Stimulated activated CD4-positive, alpha-beta T cell treated with anti-CD3 and anti-CD28 coated beads, Interleukin-4, amount 100 ng/mL, for 4 hours (primary cell): ENCODE results near the gene FAM50B.

Experiments
- DNase-seq, 2 experiments: peaks; one replicate each; pipeline ENCODE4 v3.0.0-alpha.2; 2020

FAM50B gene

GRCh38 chr6:3820563-3820962 lies 28.6 kb upstream of the FAM50B start:
- no peak for DNase-seq

DNA sequence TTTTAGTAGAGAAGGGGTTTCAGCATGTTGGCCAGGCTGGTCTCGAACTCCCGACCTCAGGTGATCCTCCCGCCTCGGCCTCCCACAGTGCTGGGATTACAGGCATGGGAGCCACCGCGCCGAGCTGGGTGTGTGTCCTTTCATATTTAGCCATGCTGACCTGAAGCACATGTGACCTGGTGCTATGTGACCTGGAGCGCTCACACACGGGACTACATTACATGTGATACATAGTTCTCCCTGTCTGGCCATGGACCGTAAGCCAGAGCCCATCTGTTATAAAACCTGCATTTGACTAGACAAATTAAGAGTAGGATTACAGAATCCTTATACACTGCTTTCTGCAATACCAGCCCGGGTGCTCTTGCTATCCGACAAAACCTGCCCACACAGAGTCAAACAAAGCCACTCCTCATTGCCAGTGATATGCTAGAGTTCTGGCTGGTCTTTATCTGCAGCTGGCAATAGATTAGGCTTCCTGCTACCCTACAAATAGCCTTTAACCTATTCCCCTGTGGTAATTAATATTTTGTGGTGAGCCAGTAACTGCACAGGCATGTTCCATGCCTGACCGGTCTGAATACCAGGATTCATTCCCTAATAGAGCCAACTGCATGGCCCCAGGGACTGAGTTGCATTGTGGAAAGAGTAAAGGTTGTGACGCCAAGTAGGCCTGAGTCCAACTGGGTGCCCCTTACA lies 26.3 kb upstream of the FAM50B start:
- DNase-seq: no peak

DNA sequence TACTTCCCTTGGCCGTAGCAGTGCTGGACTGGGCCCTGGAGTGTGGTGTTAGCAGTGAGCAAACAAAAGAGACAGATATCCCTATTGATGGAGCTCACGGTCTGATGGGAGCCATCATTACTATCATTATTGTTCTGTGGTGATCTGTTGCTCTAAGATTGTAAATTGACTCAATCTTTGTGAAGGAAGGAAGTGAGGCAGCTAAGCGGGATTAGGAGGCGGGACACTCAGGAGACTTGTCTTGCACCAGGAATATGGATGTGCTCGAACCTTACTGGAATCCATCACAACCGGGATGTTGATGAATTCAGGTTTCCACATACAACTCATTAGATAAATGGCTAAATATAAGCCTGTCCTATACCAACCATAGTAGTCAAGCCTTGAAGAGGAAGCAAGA lies 25.5 kb upstream of the FAM50B start:
- DNase-seq: no peak

DNA sequence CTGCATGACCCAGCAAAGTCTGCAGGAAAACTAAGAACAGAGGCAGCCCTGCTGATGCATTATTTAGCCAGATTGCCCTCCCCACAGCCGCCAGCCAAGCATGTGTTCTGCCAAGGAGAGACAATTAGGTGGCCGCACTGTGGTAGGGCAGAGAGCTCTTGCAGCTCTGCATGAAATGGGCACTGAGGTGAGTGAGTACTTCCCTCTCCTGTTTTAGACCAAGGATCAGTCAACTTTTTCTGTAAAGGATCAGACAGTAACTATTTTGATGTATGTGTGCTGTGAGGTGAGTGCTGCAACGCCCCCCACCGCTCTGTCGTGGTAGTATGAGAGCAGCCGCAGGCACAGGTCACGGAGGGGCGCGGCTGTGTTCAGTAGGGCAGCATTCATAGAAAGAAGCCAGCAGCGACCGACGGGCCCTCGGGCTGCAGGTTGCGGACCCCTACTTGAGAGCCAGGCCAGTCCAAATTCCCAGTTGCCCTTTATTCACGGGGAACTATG lies 23.8 kb upstream of the FAM50B start:
- DNase-seq: no peak

DNA sequence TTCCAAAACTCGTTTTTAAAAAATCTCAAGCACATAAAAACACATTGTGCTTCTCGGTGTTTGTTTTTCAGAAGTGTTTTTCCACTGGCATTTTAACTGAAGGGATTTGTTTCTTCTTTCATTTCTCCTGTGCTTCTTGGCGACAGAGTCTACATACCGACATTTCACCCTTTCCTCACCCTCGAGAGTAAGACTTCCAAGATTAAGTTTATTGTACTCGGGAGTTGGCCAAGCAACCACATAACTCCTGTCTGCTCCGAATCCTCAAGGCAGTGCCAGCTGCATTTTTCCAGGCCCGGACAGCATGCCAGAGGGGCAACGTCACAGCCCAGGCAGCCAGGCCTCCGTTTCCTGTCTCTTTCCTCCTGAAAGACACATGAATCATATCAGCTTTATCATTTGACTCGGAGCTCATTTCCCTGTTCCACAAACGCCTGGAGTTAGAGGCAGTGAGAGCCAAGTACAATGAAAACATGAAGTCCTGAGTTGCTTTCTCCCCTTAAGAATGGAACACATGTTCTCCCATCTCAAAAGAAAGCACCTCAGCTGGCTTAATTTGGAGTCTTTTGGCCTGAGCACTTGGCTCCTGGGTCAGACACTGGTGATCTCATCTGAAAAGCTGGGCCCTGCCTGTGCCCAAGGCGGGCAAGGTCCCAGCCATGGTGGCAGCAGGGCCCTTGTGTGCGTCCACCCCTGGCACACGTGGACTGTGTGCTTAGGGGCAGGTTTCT lies 23.2 kb upstream of the FAM50B start:
- no peak for DNase-seq

DNA sequence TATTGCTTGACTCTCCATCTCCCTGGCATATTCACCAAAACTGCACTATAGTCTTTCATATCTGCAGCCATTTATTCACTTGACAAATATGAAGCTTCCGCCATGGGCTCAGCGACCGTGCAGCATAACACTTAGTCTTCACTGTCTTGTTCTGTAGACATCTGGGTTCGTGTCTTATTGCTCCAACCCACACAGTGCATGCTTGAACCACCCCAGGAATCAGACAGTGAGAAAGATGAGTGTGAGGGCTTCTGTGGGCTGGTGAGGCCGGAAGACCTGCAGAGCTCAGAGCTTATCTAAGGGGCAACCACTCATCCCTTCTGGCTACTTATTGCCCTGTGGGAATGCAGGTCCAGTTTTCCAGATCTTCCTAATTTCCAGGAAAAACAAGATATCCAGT lies 19.9 kb upstream of the FAM50B start:
- DNase-seq: no peak

GRCh38 chr6:3830806-3831205 lies 18.4 kb upstream of the FAM50B start:
- no peak for DNase-seq

GRCh38 chr6:3831761-3832530 lies 17.2 kb upstream of the FAM50B start:
- DNase-seq: no peak

- no peak for DNase-seq
Observed at GRCh38 chr6:3835055-3835731, 14.0 kb upstream of the FAM50B start.

GRCh38 chr6:3835785-3836184 lies 13.4 kb upstream of the FAM50B start:
- DNase-seq: no peak

DNA sequence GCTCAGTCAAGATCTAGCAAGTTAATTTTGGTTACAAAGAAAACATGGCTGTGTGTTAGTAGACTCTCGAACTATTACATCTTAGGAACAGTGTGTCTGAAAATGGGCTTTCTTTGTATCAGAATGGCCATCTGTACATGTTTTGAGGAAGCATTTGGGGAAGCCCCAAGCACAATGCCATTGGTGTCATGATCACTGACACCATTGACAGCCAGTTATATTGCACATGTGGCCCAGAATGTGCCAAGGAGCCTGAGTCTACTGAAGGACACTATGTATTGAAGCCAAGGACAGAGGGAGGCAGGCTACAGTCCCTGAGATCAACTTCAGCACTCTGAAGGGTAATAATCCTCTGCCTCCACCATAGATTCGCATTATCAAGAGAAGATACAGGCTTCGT lies 12.6 kb upstream of the FAM50B start:
- DNase-seq: no peak

GRCh38 chr6:3837781-3838180 lies 11.4 kb upstream of the FAM50B start:
- no peak for DNase-seq

DNA sequence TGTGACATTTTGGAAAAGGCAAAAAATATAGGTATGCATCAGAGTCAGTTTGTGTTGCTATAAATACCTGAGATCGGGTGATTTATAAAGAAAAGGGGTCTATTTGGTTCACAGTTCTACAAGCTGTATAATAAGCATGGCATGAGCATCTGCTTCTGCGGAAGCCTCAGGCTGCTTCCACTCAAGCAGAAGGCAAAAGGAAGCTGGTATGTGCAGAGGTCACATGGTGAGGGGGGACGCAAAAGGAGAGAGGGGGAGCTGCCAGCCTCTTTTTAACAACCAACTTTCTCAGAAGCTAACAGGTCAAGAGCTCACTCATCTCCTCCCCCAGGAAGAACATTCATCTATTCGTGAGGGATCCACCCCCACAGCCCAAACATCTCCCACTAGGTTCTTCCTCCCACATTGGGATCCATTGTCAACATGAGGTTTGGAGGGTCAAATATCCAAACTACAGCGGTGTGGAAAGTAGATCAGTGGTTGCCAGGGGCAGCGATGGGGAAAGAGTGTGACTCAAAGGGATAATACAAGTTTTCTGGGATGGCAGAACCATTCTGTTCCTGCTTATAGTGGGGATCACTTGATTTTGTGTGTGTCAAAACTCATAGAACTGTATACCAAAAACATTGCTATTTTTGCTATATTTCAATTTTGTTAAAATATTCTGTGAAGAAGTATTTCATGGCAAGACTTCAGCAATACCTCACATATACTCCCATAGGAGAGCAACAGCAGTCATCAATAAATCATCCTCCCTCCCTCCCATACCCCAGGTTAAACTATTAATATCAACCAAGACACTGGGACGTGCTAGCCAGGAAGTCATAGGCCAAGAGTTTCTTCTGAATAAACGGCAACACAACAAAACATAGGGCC lies 9.9 kb upstream of the FAM50B start:
- no peak for DNase-seq

- DNase-seq: no peak
Observed at GRCh38 chr6:3841066-3841454, 8.1 kb upstream of the FAM50B start.

DNA sequence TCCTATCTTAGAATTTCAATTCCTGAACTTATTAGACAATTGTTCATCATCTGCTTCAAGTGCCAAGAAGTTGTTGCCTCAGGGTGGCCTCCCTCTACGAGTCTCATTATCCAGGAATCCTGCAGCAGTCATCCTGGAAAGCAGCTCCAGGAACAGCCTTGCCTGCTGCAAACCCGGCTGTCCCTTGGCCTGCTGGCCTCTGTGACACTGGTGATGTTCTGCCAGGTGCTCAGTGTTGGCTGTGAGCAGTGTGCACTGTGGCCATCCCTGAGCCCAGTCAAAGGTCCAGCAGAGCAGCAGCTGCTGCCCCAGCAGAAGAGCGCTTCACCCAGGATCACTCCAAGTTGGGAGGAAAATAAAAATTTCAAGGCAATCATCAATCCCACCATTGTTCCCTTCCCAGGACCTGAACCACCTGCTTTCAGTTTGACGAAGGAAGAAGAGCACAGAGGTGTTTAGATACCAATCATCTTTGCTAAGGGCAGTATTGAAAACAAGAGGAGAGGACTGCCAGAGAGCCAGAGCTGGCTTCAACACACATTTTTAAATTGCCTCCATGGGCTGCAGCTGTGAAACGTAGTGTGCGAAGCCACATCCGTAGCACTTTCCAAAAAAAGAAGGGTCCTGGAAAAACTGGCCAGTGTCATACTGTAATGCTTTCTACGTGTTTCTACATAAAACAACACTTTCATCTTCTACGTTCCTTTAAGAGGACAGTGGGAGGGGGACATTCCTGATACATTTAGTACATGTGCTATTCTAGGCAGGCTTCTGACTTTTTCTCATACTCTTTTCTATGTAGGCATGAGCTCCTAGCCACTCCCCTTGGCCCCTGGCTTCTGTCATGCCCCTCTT lies 7.2 kb upstream of the FAM50B start:
- no peak for DNase-seq

- DNase-seq: no peak
Observed at GRCh38 chr6:3843379-3844096, 5.6 kb upstream of the FAM50B start.

DNA sequence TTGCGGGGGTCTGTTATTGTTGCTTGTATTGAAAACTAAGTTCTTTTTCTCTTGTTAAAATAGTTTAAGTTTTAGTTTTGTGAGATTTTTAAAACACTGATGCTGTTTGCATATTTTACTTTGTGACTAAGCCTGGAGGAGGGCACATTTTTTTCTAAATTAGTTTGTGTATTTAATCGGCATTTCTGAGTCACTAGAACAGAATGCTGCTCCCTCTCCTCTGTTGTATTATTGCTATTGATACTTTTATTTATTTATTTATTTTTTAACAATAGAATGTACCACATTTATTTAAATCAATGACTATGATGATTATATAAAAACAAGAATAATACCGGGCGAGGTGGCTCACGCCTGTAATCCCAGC lies 5.1 kb upstream of the FAM50B start:
- DNase-seq: no peak

- DNase-seq: no peak
Observed at GRCh38 chr6:3847521-3847920, 1.7 kb upstream of the FAM50B start.

GRCh38 chr6:3848380-3848779 lies 793 bp upstream of the FAM50B start:
- no peak for DNase-seq

GRCh38 chr6:3849681-3850450 lies 693 bp downstream of the FAM50B start:
- no peak for DNase-seq
